HCT116 (cell line): Measurements from ENCODE around the gene CNTNAP2. TPM values are rescaled to one million over a fixed set of nuclear protein-coding genes. Genes with fewer than 3 reads are reported as not detected.

ENCODE experiments used
- ATAC-seq: fragments of 200-7000 bp; cut with Tn5 transposase; 2 replicates; pipeline ENCODE4 v1.9.1; 2020; ENCODE audit warnings: mild to moderate bottlenecking, moderate library complexity
- BruUV-seq: library from RNA; stranded (reverse); fragments of 400-500 nt; replicated peaks from 2 replicates; lab custom pipeline; 2021; lab: Mats Ljungman, UMichigan
- CTCF ChIA-PET: fragments of 300-600 bp; sonication (Branson Sonifier 250); formaldehyde crosslinking; loops from one replicate; lab custom pipeline; 2021; ENCODE audit warnings: antibody characterized with exemption; lab: Charles Lee
- POLR2A ChIA-PET: fragments of 300-600, 350-600 bp; sonication (Branson Sonifier 250); formaldehyde crosslinking; loops from one replicate; lab custom pipeline; 2021; ENCODE audit warnings: antibody characterized with exemption; lab: Charles Lee
- RAD21 ChIA-PET, 2 experiments: fragments of 300-600 bp; sonication (Branson Sonifier 250); formaldehyde crosslinking; loops; one replicate each; lab custom pipeline; 2023; ENCODE audit warnings: low total read pairs in 2 of 2; ENCODE audit not compliant: uncharacterized antibody in 2 of 2, unreplicated experiment in 2 of 2, low non-redundant PET in 1 of 2; lab: Charles Lee
- DNase-seq: peaks from one replicate; pipeline ENCODE4 v3.0.0-alpha.2; 2010; ENCODE audit warnings: low read depth, low spot score
- H2AFZ ChIP-seq: fragments of 200-600 bp; shearing (Covaris generic), sonication (generic); 2 replicates; pipeline ENCODE4 v1.6.1; 2017; ENCODE audit warnings: low read depth, mixed run types, mixed read lengths, antibody characterized with exemption, low read length; ENCODE audit not compliant: poor library complexity, severe bottlenecking
- H3K27ac ChIP-seq: 2 replicates; pipeline ENCODE4 v1.5.1; 2012; ENCODE audit warnings: low read depth, low read length
- H3K27me3 ChIP-seq: fragments of 200-600 bp; sonication (generic); 2 replicates; pipeline ENCODE4 v1.6.1; 2016; ENCODE audit warnings: mixed run types, low read length, mixed read lengths; ENCODE audit not compliant: insufficient read depth
- H3K36me3 ChIP-seq, 2 experiments: fragments of 200-500 bp in 1 of 2; fragments of 200-600 bp in 1 of 2; sonication (Bioruptor generic) in 1 of 2; sonication (generic) in 1 of 2; 2 replicates each; pipeline versions ENCODE4 v1.5.1 to v1.6.1; 2014 to 2016; ENCODE audit warnings: low read length in 2 of 2, inconsistent platforms in 1 of 2, mixed read lengths in 1 of 2, mixed run types in 1 of 2; ENCODE audit not compliant: insufficient read depth in 2 of 2, control insufficient read depth in 1 of 2
- H3K4me1 ChIP-seq, 2 experiments: fragments of 200-600 bp in 1 of 2; sonication (generic) in 1 of 2; 2 replicates each; pipeline versions ENCODE4 v1.5.1 to v1.6.1; 2012 to 2017; ENCODE audit warnings: low read length in 2 of 2, inconsistent platforms in 1 of 2, mild to moderate bottlenecking in 1 of 2, mixed read lengths in 1 of 2, mixed run types in 1 of 2, moderate library complexity in 1 of 2; ENCODE audit not compliant: insufficient read depth in 2 of 2, control insufficient read depth in 1 of 2
- H3K4me2 ChIP-seq: fragments of 200-600 bp; sonication (generic); 2 replicates; pipeline ENCODE4 v1.6.1; 2017; ENCODE audit warnings: mixed run types, low read length, mixed read lengths
- H3K4me3 ChIP-seq, 2 experiments: fragments of 200-600 bp in 1 of 2; sonication (generic) in 1 of 2; replicated peaks in 1 of 2; 2 replicates each; pipeline ENCODE4 v1.5.1; 2011 to 2016; ENCODE audit warnings: low read length in 2 of 2, control low read depth in 1 of 2, low read depth in 1 of 2, mild to moderate bottlenecking in 1 of 2, mixed read lengths in 1 of 2, mixed run types in 1 of 2
- H3K79me2 ChIP-seq: fragments of 200-600 bp; sonication (generic); 2 replicates; pipeline ENCODE4 v1.6.1; 2017; ENCODE audit warnings: mild to moderate bottlenecking, mixed run types, low read length, moderate library complexity, mixed read lengths; ENCODE audit not compliant: insufficient read depth
- H3K9ac ChIP-seq: fragments of 200-600 bp; sonication (generic); 2 replicates; pipeline ENCODE4 v1.6.1; 2016; ENCODE audit warnings: low read length, mixed read lengths
- H3K9me2 ChIP-seq: fragments of 200-600 bp; sonication (generic), shearing (Covaris generic); 2 replicates; pipeline ENCODE4 v1.6.1; 2017; ENCODE audit warnings: mixed run types, mild to moderate bottlenecking, moderate library complexity; ENCODE audit not compliant: insufficient read depth
- H3K9me3 ChIP-seq, 2 experiments: fragments of 200-500 bp in 1 of 2; fragments of 200-600 bp in 1 of 2; sonication (Bioruptor generic) in 1 of 2; sonication (generic) in 1 of 2; 2 replicates each; pipeline ENCODE4 v1.6.1; 2014 to 2017; ENCODE audit warnings: low read length in 2 of 2, mixed read lengths in 2 of 2, inconsistent platforms in 1 of 2, low read depth in 1 of 2, mild to moderate bottlenecking in 1 of 2, mixed run types in 1 of 2, moderate library complexity in 1 of 2; ENCODE audit not compliant: control insufficient read depth in 1 of 2, insufficient read depth in 1 of 2
- H4K20me1 ChIP-seq: fragments of 200-600 bp; sonication (generic), shearing (Covaris generic); 2 replicates; pipeline ENCODE4 v1.6.1; 2017; ENCODE audit warnings: mixed run types, mild to moderate bottlenecking, moderate library complexity; ENCODE audit not compliant: insufficient read depth
- EGR1 ChIP-seq: IDR thresholded peaks from 2 replicates; pipeline ENCODE4 v1.6.1; 2012; ENCODE audit warnings: low read depth
- FOSL1 ChIP-seq: IDR thresholded peaks from 2 replicates; pipeline ENCODE4 v1.6.1; 2012; ENCODE audit warnings: low read depth
- JUND ChIP-seq: IDR thresholded peaks from 2 replicates; pipeline ENCODE4 v1.6.1; 2012
- POLR2A ChIP-seq: IDR thresholded peaks from 2 replicates; pipeline ENCODE4 v1.7.0; 2011; ENCODE audit warnings: borderline replicate concordance; ENCODE audit not compliant: insufficient read depth, insufficient read length; ENCODE audit errors: extremely low read depth
- POLR2AphosphoS5 ChIP-seq: IDR thresholded peaks from 2 replicates; pipeline ENCODE4 v1.6.1; 2011; ENCODE audit warnings: mild to moderate bottlenecking, low read depth, low read length, moderate library complexity
- RAD21 ChIP-seq: IDR thresholded peaks from 2 replicates; pipeline ENCODE4 v1.6.1; 2012; ENCODE audit warnings: low read depth, mild to moderate bottlenecking
- SIN3A ChIP-seq: IDR thresholded peaks from 2 replicates; pipeline ENCODE4 v1.6.1; 2012; ENCODE audit warnings: low read depth
- TCF7L2 ChIP-seq: IDR thresholded peaks from 2 replicates; pipeline ENCODE4 v1.7.0; 2011; ENCODE audit warnings: borderline replicate concordance, inconsistent platforms; ENCODE audit not compliant: insufficient read depth, insufficient read length; ENCODE audit errors: extremely low read depth
- YY1 ChIP-seq: IDR thresholded peaks from 2 replicates; pipeline ENCODE4 v1.6.1; 2011; ENCODE audit warnings: low read length, low read depth, moderate library complexity, mild to moderate bottlenecking; ENCODE audit not compliant: insufficient replicate concordance; ENCODE audit errors: extremely low read depth
- ZFX ChIP-seq: fragments of 450-650 bp; IDR thresholded peaks from 2 replicates; pipeline ENCODE4 v1.6.1; 2017
- intact Hi-C: fragments of 100-400 bp; cut with micrococcal nuclease; formaldehyde crosslinking; loops from 2 replicates; pipeline ENCODE4 v1.10.0; 2022
- total RNA-seq: library from RNA; stranded (reverse); gene quantifications from one replicate; pipeline ENCODE4 v1.2.1, GENCODE V29; 2021; ENCODE audit not compliant: unreplicated experiment
- TF ChIP-seq, protein P1 (sequence below), 3 experiments: fragments of 200-600 bp in 1 of 3; sonication (generic) in 1 of 3; IDR thresholded peaks in 2 of 3; conservative IDR thresholded peaks in 1 of 3; 2 replicates each; pipeline ENCODE4 v1.5.1; 2012 to 2017; ENCODE audit warnings: low read depth in 2 of 3, low read length in 2 of 3, antibody characterized with exemption in 1 of 3, borderline replicate concordance in 1 of 3, control low read depth in 1 of 3, mild to moderate bottlenecking in 1 of 3, mixed read lengths in 1 of 3, mixed run types in 1 of 3, moderate library complexity in 1 of 3; ENCODE audit not compliant: insufficient read depth in 1 of 3
- TF ChIP-seq, protein P2 (sequence below): IDR thresholded peaks from 2 replicates; pipeline ENCODE4 v1.6.1; 2012

The CNTNAP2 gene
- total RNA-seq, 1 experiment from 2014 or later = 0.37 TPM

DNA sequence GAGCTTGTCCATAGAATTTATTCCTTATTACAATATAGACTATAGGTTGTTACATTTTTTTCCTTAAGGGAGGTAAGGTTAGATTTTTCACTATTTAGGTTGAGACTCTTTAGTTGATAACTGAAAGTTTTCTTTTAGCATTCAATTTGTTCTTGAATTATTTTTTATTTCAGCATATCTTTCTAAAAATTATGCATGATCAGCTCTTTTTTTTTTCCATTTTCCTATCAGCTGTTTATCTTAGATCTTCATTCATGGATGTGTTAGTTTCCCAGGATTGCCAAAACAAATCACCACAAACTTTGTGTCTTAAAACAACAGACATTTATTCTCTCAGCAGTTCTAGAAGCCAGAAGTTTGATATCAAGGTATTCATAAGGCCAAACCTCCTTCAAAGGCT, 1558.1 kb downstream of the CNTNAP2 start:
- no peaks in the 10 kb centered on the region for H4K20me1 ChIP-seq
- DNase-seq = no peak
- intact Hi-C loops = no loop called here
- H3K9me2 ChIP-seq = no peaks in the 10 kb centered on the region
- ChIA-PET CTCF (no interaction called here), RAD21 (no interaction called here), POLR2A (no interaction called here)
- H3K9me3 ChIP-seq = peaks cover 0 to 15% of the 10 kb centered on the region in 2 experiments; a peak in 2 of 4 replicates
- ATAC-seq = no peak
- H3K36me3 ChIP-seq = no peaks in the 10 kb centered on the region
- no TSS peak for BruUV-seq
- H2AFZ ChIP-seq = no peak overlapping the region
- H3K27ac ChIP-seq = no peak overlapping the region
- H3K4me2 ChIP-seq = no peak overlapping the region
- H3K4me3 ChIP-seq = no peak overlapping the region
- H3K79me2 ChIP-seq = no peaks in the 10 kb centered on the region
- no peaks in the 10 kb centered on the region for H3K27me3 ChIP-seq
- TF ChIP-seq, protein P1, sequence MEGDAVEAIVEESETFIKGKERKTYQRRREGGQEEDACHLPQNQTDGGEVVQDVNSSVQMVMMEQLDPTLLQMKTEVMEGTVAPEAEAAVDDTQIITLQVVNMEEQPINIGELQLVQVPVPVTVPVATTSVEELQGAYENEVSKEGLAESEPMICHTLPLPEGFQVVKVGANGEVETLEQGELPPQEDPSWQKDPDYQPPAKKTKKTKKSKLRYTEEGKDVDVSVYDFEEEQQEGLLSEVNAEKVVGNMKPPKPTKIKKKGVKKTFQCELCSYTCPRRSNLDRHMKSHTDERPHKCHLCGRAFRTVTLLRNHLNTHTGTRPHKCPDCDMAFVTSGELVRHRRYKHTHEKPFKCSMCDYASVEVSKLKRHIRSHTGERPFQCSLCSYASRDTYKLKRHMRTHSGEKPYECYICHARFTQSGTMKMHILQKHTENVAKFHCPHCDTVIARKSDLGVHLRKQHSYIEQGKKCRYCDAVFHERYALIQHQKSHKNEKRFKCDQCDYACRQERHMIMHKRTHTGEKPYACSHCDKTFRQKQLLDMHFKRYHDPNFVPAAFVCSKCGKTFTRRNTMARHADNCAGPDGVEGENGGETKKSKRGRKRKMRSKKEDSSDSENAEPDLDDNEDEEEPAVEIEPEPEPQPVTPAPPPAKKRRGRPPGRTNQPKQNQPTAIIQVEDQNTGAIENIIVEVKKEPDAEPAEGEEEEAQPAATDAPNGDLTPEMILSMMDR (IDR thresholded peaks at IDR 0.05 in 2 of 3, conservative IDR thresholded peaks at IDR 0.05 in 1 of 3; ENCODE audit: borderline replicate concordance in 1 of 3, insufficient read depth in 1 of 3, low read depth in 2 of 3, low read length in 2 of 3) = no peak
- TF ChIP-seq EGR1 (no peak), POLR2AphosphoS5 (no peak), TCF7L2 (no peak), RAD21 (no peak), POLR2A (no peak), JUND (no peak), YY1 (no peak), FOSL1 (no peak), SIN3A (no peak), ZFX (no peak)
- TF ChIP-seq, protein P2, sequence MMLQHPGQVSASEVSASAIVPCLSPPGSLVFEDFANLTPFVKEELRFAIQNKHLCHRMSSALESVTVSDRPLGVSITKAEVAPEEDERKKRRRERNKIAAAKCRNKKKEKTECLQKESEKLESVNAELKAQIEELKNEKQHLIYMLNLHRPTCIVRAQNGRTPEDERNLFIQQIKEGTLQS = no peak
- no peaks in the 10 kb centered on the region for H3K4me1 ChIP-seq
- no peak overlapping the region for H3K9ac ChIP-seq
